CD4-positive, alpha-beta T cell (primary cell): ENCODE measurements around the gene RNF144B. TPM values are rescaled to one million over a fixed set of nuclear protein-coding genes. Genes with fewer than 3 reads are reported as not detected.

ENCODE experiments used
- ATAC-seq: fragments of 200-7000 bp; cut with Tn5 transposase; one replicate; pipeline ENCODE4 v1.10.0; 2022; ENCODE audit warnings: mild to moderate bottlenecking; ENCODE audit not compliant: poor library complexity
- CTCF ChIA-PET: fragments of 350-600 bp; sonication (Branson Sonifier 250); formaldehyde crosslinking; loops from one replicate; lab custom pipeline; 2021; ENCODE audit warnings: antibody characterized with exemption, inconsistent platforms; lab: Charles Lee
- POLR2A ChIA-PET: fragments of 350-600 bp; sonication (Branson Sonifier 250); formaldehyde crosslinking; loops from one replicate; lab custom pipeline; 2021; ENCODE audit warnings: antibody characterized with exemption, inconsistent platforms; lab: Charles Lee
- DNase-seq, 14 experiments: peaks; one replicate each; pipeline ENCODE4 v3.0.0-alpha.2; 2013 to 2020; ENCODE audit warnings: mixed read lengths in 2 of 14
- H3K27ac ChIP-seq, 2 donors: one replicate each; pipeline versions ENCODE4 v1.5.1 to v1.7.0; 2013; ENCODE audit warnings: low read length in 2 of 2, low read depth in 1 of 2, mild to moderate bottlenecking in 1 of 2
- H3K27me3 ChIP-seq, 2 experiments: 1 replicate in 1 of 2; 2 replicates in 1 of 2; pipeline versions ENCODE4 v1.6.1 to v1.7.0; 2013; ENCODE audit warnings: low read length in 2 of 2, control low read depth in 1 of 2, mild to moderate bottlenecking in 1 of 2, moderate library complexity in 1 of 2; ENCODE audit not compliant: insufficient read depth in 2 of 2, control insufficient read depth in 1 of 2
- H3K36me3 ChIP-seq: one replicate; pipeline ENCODE4 v1.6.1; 2013; ENCODE audit warnings: low read length, control low read depth; ENCODE audit not compliant: insufficient read depth
- H3K4me1 ChIP-seq: one replicate; pipeline ENCODE4 v1.6.1; 2013; ENCODE audit warnings: low read length, control low read depth; ENCODE audit not compliant: insufficient read depth
- H3K4me3 ChIP-seq: one replicate; pipeline ENCODE4 v1.5.1; 2013; ENCODE audit warnings: mild to moderate bottlenecking, low read length, moderate library complexity
- H3K9me3 ChIP-seq, 2 experiments: 1 replicate in 1 of 2; 2 replicates in 1 of 2; pipeline versions ENCODE4 v1.6.1 to v1.7.0; 2013; ENCODE audit warnings: low read length in 2 of 2, mild to moderate bottlenecking in 2 of 2, control low read depth in 1 of 2, moderate library complexity in 1 of 2; ENCODE audit not compliant: control insufficient read depth in 1 of 2, insufficient read depth in 1 of 2
- H3K27ac Mint-ChIP-seq: one replicate; pipeline ENCODE4 v1.8.0; 2020; ENCODE audit warnings: mixed read lengths
- H3K27me3 Mint-ChIP-seq: one replicate; pipeline ENCODE4 v1.8.0; 2021; ENCODE audit warnings: mixed read lengths
- H3K36me3 Mint-ChIP-seq: one replicate; pipeline ENCODE4 v1.8.0; 2021; ENCODE audit warnings: low read depth, mixed read lengths
- H3K4me1 Mint-ChIP-seq: one replicate; pipeline ENCODE4 v1.8.0; 2021; ENCODE audit warnings: low read depth, mixed read lengths
- H3K4me3 Mint-ChIP-seq: one replicate; pipeline ENCODE4 v1.8.0; 2020; ENCODE audit warnings: mild to moderate bottlenecking, mixed read lengths
- H3K9me3 Mint-ChIP-seq: one replicate; pipeline ENCODE4 v1.8.0; 2020; ENCODE audit warnings: mixed read lengths
- CTCF ChIP-seq: fragments of 200-600 bp; IDR thresholded peaks from one replicate; pipeline ENCODE4 v1.8.0; 2022; ENCODE audit warnings: antibody characterized with exemption, mild to moderate bottlenecking
- intact Hi-C, 2 experiments: fragments of 100-400 bp; cut with DNase I in 1 of 2; cut with micrococcal nuclease in 1 of 2; formaldehyde crosslinking; loops; one replicate each; pipeline versions ENCODE4 v1.15.1 to v1.9.0; 2023 to 2025; cut with DNase I, micrococcal nuclease
- total RNA-seq, 174 experiments: library from RNA in 2 of 174; stranded (reverse) in 2 of 174; gene quantifications; one replicate each; pipeline ENCODE4 v1.2.3 and lab custom pipeline; 2021 to 2026

RNF144B gene
- total RNA-seq, 2 experiments from 2014 or later = 2.3 to 3.5 TPM

- Histone ChIP-seq H3K4me3 (no peak overlapping the region), H3K27ac (no peak overlapping the region), H3K27me3 (no peaks in the 10 kb centered on the region), H3K36me3 (no peaks in the 10 kb centered on the region), H3K4me1 (no peaks in the 10 kb centered on the region), H3K9me3 (no peaks in the 10 kb centered on the region)
- ChIA-PET CTCF (no interaction called here), POLR2A (no interaction called here)
- ATAC-seq (no peak), DNase-seq (no peak)
- Mint-ChIP-seq H3K27ac (no peak overlapping the region), H3K9me3 (no peaks in the 10 kb centered on the region), H3K27me3 (peaks cover 8% of the 10 kb centered on the region), H3K36me3 (no peaks in the 10 kb centered on the region), H3K4me3 (no peak overlapping the region), H3K4me1 (no peaks in the 10 kb centered on the region)
- TF ChIP-seq CTCF = no peak
- intact Hi-C loops = no loop called here
Observed at GRCh38 chr6:18492972-18493371, 105.8 kb downstream of the RNF144B start.

- no peaks in the 10 kb centered on the region for H3K36me3 Mint-ChIP-seq
- Histone ChIP-seq H3K9me3 (no peaks in the 10 kb centered on the region), H3K4me3 (no peak overlapping the region), H3K36me3 (no peaks in the 10 kb centered on the region), H3K4me1 (no peaks in the 10 kb centered on the region), H3K27me3 (no peaks in the 10 kb centered on the region), H3K27ac (no peak overlapping the region)
- TF ChIP-seq CTCF = no peak
- ChIA-PET CTCF (no interaction called here), POLR2A (no interaction called here)
- H3K4me1 Mint-ChIP-seq = no peaks in the 10 kb centered on the region
- intact Hi-C loops = no loop called here
- H3K27me3 Mint-ChIP-seq = peaks cover 8% of the 10 kb centered on the region
- no peak for ATAC-seq
- no peak overlapping the region for H3K27ac Mint-ChIP-seq
- no peaks in the 10 kb centered on the region for H3K9me3 Mint-ChIP-seq
- no peak overlapping the region for H3K4me3 Mint-ChIP-seq
- DNase-seq = no peak
Observed at GRCh38 chr6:18493382-18493891, 106.3 kb downstream of the RNF144B start.

DNA sequence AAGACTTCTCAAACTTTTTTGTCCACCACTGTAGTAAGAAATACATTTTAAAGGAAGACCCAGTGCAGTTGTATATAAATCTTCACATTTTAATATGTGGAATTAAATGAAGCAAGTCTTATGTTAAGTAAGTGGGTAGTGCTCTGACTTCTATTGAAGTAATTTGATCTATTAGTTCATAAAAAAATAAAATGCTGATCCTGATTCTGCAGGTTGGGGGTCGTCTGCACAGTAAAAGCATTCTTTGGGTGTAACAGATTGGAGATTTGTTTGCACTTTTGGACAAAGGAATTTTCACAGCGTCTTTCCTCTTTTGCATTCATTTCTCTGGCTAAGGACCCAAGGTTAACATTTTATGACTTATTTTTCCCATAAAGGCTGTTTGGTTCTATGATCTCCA, 106.8 kb downstream of the RNF144B start:
- Mint-ChIP-seq H3K27ac (no peak overlapping the region), H3K4me3 (no peak overlapping the region), H3K4me1 (no peaks in the 10 kb centered on the region), H3K36me3 (no peaks in the 10 kb centered on the region), H3K27me3 (peaks cover 8% of the 10 kb centered on the region), H3K9me3 (no peaks in the 10 kb centered on the region)
- Histone ChIP-seq H3K27ac (no peak overlapping the region), H3K36me3 (no peaks in the 10 kb centered on the region), H3K4me1 (no peaks in the 10 kb centered on the region), H3K9me3 (no peaks in the 10 kb centered on the region), H3K27me3 (no peaks in the 10 kb centered on the region), H3K4me3 (no peak overlapping the region)
- intact Hi-C loops = no loop called here
- DNase-seq (no peak), ATAC-seq (no peak)
- no peak for TF ChIP-seq CTCF
- CTCF ChIA-PET = no interaction called here
- POLR2A ChIA-PET = no interaction called here
